ENCODE data around the gene ZBTB39.

DNA sequence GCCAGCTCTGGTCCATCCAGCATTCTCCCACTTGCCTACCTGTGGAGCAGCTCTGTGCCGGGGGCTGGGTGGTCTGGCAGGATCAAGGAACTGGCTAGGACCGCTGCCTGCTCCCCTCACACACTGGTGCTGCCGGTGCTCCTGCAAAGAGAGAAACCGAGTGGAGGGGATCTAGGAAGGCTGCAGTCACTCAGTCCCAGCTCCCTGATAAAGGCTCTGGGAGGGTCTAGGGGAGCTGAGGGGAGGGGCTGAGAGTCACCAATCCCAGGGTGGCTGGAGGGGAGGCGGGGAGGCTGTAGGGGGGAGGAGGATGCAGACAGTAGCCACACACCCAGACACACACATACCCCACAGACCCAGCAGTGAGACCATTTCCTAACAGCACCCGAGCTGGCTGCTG, 10.0 kb upstream of the ZBTB39 start, which contains the start of gene TAC3:
- TF ChIP-seq TAF1 (IDR thresholded peaks at IDR 0.05; ENCODE audit: low read depth) (no peak), RAD21 (conservative IDR thresholded peaks at IDR 0.05) (no peak)
